ENCODE measurements around the gene ARHGEF19. TPM values are rescaled to one million over a fixed set of nuclear protein-coding genes. Genes with fewer than 3 reads are reported as not detected.
A peak's percentile ranks its signal among the peaks of the same experiment; 100 is the strongest.

The ARHGEF19 gene
- total and polyA plus RNA-seq, 2 of the 13 experiments (the other 11 are each of a cell fraction or from before 2014, with no cell fraction given) = 1.7 to 1.8 TPM

- TF ChIP-seq UBTF (CRISPR knock-in tag; IDR thresholded peaks at IDR 0.05) = 0 out of 2 replicates have a peak, but pooled peaks have one; percentile 31
- TF ChIP-seq ZNF687 (CRISPR knock-in tag; IDR thresholded peaks at IDR 0.05) = peak; percentile 61
- TF ChIP-seq TFDP1 (CRISPR knock-in tag; IDR thresholded peaks at IDR 0.05; ENCODE audit: borderline replicate concordance) = peak; percentile 50; the same call in 1 of the 2 replicates
- peak; percentile 5; the same call in 1 of the 2 replicates for TF ChIP-seq ARID4A (CRISPR knock-in tag; IDR thresholded peaks at IDR 0.05; ENCODE audit: borderline replicate concordance)
- peak; percentile 19 for TF ChIP-seq ZNF883 (CRISPR knock-in tag; IDR thresholded peaks at IDR 0.05; ENCODE audit: not compliant biosample characterization)
- 0 out of 2 replicates have a peak, but pooled peaks have one; percentile 14 for TF ChIP-seq PRDM10 (CRISPR knock-in tag; IDR thresholded peaks at IDR 0.05; ENCODE audit: low read depth)
- TF ChIP-seq ZNF800 (CRISPR knock-in tag; IDR thresholded peaks at IDR 0.05) = 0 out of 2 replicates have a peak, but pooled peaks have one; percentile 5
- no peak for TF ChIP-seq RORA (CRISPR knock-in tag; IDR thresholded peaks at IDR 0.05)
Observed at GRCh38 chr1:16217061-16217785, 4.8 kb upstream of the ARHGEF19 start (continued).

Measured in HepG2 (cell line).